A549 (cell line): Measurements from ENCODE around the gene MAB21L3.

Source experiments
- JUN ChIP-seq, 2 experiments: fragments of >200 bp; sonication (Bioruptor Twin); formaldehyde crosslinking; IDR thresholded peaks; 2 replicates in 1 of 2; 3 replicates in 1 of 2; pipeline ENCODE4 v1.6.1; 2016 to 2017
- MAFK ChIP-seq: fragments of 450-650 bp; IDR thresholded peaks from 2 replicates; pipeline ENCODE4 v1.6.1; 2014; ENCODE audit not compliant: partially characterized antibody
- TF ChIP-seq, protein P1 (sequence below): fragments of >200 bp; sonication (Bioruptor Twin); formaldehyde crosslinking; IDR thresholded peaks from 3 replicates; pipeline ENCODE4 v1.5.1; 2016

DNA sequence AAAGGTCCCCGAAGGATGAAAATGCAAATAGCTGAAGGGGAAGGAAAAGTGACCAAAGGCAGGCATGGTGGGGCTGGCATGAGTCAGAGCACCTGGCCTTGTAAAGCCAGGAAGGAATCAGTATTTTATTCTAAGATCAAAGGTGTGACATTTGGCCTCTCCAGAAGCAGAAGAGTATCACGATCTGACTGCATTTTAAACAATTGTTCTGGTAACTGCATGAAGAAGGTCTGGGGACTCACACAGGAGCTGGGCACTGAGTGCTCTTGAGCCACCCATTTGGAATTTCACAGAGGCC, 23.2 kb downstream of the MAB21L3 start:
- TF ChIP-seq, protein P1, sequence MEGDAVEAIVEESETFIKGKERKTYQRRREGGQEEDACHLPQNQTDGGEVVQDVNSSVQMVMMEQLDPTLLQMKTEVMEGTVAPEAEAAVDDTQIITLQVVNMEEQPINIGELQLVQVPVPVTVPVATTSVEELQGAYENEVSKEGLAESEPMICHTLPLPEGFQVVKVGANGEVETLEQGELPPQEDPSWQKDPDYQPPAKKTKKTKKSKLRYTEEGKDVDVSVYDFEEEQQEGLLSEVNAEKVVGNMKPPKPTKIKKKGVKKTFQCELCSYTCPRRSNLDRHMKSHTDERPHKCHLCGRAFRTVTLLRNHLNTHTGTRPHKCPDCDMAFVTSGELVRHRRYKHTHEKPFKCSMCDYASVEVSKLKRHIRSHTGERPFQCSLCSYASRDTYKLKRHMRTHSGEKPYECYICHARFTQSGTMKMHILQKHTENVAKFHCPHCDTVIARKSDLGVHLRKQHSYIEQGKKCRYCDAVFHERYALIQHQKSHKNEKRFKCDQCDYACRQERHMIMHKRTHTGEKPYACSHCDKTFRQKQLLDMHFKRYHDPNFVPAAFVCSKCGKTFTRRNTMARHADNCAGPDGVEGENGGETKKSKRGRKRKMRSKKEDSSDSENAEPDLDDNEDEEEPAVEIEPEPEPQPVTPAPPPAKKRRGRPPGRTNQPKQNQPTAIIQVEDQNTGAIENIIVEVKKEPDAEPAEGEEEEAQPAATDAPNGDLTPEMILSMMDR: no peak
- TF ChIP-seq JUN (IDR thresholded peaks at IDR 0.05): no peak
- no peak for TF ChIP-seq MAFK
